Muscle of back (tissue), 11 donors: Measurements from ENCODE around the gene MKNK2. TPM values are rescaled to one million over a fixed set of nuclear protein-coding genes. Genes with fewer than 3 reads are reported as not detected.

ENCODE experiments used
- DNase-seq, 3 donors: peaks; one replicate each; pipeline versions ENCODE4 v3.0.0 to v3.0.0-alpha.2; 2013
- polyA plus RNA-seq, 10 donors: library from polyadenylated mRNA; unstranded; fragments of 120-200 nt; gene quantifications; one replicate each; pipeline ENCODE4 v1.2.1, GENCODE V29; 2013; ENCODE audit not compliant: insufficient read length in 10 of 10

Gene MKNK2
- polyA plus RNA-seq, 10 donors: 59.6 to 92.7 (median 76.8) TPM

DNA sequence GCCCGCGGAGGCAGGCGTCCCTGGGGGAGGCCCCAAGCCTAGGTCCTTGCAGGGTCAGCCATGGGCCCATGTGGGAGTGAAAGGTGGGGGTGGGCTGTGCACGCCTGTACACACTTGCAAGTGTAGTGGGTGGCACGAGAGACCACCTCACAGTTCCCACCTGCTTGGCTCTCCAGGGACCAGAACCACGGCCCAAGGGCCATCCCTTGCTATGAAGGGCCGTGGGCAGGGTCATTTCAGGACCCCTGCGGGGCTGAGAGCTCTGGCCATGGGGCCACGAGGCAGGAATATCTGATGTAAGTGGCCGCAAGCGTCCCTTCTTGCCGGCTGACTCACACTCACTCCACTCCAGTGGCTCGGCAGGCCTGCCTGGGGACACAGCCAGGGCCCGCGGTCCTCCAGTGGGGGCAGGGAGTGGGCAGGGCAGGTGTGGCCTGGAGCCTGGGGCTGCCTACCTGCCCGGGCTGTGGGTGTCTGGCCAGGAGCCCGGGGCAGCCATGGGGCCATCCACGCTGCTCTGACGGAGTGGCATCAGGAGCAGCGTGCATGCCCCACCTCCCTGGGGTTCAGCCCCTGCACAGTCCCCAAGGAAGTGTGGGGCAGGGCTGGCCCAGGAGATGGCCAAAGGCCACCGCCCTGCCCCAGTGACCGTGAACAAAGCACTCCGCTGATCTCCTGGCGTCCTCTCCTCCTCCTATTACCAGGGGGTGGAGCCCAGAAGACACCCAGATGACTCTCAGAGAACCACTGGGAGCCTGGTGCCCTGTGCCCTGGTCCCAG is 8.6 kb upstream of the MKNK2 start:
- peak in 1 of 3 donors; percentile 53 for DNase-seq

DNA sequence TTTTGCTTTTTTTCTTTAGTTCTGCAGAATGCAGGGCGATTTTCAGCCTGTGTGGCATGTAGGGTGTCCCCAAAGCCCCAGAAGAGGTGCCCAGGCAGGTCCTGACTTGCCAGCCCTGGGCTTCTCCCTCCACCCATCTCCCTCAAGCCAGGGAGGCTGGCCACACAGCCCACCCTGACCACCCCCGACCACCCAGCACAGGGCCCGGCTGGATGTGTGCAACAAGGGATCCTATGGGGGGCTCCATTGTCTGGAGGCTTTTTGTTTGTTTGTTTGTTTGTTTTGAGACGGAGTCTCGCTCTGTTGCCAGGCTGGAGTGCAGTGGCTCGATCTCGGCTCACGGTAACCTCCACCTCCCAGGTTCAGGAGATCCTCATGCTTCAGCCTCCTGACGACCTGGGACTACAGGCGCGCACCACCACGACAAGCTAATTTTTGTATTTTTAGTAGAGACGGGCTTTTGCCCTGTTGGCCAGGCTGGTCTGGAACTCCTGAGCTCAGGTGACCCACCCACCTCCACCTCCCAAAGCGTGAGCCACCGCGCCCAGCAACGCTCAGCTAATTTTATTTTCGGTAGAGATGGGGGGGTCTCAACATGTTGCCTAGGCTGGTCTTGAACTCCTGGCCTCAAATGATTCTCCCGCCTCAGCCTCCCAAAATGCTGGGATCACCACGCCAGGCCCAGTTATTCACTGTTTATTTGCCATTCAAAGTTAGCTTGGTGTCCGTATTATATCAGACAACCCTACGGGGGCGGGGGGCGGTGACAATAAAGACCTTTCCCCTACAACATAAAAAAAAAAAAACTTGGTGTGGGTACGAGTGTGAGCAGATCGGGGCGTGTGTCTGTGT is 7.8 kb upstream of the MKNK2 start:
- DNase-seq: no peak

GRCh38 chr19:2057484-2058469 is 6.7 kb upstream of the MKNK2 start:
- no peak for DNase-seq

GRCh38 chr19:2056837-2057192 is 5.8 kb upstream of the MKNK2 start:
- peak in 1 of 3 donors; percentile 51 for DNase-seq

DNA sequence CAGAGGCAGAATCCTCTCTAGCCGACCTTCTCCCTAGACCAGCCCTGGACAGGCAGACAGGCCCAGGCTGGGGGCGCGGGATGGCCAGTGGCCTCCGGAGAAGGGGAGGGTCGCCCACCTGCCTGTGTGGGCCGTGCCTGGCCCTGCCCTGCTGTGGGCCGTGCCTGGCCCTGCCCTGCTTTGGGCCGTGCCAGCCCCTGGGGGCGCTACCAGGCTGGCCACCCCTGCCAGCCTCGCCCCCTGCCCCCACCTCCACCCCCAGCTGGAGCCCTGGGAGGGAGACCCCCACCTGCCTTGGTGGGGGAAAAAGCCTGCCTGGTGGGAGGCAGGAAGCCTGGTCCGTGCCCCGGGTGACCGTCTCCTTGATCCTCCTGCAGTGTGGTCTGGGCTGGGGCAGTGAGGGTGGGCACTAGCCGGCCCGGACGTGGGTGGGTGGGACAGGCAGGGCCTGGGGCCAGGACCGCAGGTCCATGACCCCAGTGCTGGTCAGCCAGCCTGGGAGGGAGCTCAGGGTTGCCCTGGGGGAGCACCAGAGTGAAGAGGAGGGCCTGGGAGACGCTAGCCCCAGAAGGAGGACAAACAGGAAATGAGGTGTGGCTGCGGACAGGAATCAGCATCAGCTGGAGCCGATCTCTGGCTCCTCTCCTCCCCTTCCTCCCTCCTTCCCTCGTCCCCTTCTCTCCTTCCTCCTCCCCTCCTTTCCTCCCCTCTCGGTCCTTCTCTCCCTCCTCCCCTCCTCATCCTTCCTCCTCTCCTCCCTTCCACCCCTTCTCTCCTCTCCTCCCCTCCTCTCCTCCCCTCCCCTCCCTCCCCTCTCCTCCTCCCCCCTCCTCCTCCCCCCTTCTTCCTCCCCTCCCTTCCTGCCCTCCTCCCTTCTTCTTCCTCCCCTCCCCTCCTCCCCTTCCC is 5.1 kb upstream of the MKNK2 start:
- DNase-seq: peak; percentile 66 to 91 (median 85)

DNA sequence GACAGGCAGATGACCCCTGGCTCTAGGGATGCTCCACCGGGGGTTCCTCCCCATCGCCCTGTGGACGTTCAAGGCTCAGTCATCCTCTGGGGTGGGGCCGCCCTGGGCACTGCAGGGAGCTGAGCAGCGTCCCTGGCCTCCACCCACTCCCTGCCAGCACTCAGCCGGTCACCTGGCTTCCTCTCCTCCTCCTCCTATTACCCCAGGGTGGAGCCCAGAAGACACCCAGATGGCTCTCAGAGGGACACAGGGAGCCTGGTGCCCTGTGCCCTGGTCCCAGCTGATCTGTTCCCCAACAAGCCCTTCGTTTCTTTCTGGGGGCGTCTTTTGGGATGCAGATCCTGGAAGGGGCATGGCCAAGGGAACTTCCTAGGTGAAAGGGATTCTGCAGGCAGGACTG is 3.7 kb upstream of the MKNK2 start:
- no peak for DNase-seq

DNA sequence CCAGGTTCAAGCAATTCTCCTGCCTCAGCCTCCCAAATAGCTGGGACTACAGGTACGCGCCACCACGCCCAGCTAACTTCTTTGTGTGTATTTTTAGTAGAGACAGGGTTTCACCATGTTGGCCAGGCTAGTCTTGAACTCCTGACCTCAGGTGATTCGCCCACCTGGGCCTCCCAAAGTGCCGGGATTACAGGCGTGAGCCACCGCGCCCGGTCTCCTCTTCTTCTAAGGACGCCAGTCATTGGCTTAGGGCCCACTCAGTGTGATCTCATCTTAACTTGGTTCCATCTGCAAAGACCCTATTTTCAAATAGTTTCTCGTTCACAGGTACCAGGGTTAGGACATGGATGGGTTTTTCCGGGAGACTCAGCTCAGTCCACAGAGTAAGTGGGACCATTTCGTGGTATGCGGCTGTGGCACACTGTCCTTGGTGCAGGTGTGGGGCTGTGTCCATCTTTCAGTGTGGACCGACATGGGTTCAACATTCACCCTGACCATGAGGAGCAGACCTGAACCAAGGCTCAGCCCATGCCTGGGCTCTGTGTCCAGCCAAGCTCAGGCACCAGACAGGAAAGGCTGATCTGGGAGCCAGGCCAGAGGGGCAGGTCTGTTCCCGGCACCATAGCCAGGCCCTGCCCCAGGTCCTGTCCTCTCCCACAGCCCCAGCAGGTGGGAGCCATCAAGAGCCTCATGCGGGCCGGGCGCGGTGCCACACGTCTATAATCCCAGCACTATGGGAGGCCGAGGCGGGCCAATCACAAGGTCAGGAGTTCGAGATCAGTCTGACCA is 2.8 kb upstream of the MKNK2 start:
- no peak for DNase-seq

- DNase-seq: peak in 1 of 3 donors; percentile 67
Measured at GRCh38 chr19:2051773-2052704, 995 bp upstream of the MKNK2 start.

GRCh38 chr19:2050349-2050990 is 574 bp downstream of the MKNK2 start:
- no peak for DNase-seq

- DNase-seq: peak in 2 of 3 donors; percentile 68 to 83
Measured at GRCh38 chr19:2049741-2050348, 1.2 kb downstream of the MKNK2 start.

DNA sequence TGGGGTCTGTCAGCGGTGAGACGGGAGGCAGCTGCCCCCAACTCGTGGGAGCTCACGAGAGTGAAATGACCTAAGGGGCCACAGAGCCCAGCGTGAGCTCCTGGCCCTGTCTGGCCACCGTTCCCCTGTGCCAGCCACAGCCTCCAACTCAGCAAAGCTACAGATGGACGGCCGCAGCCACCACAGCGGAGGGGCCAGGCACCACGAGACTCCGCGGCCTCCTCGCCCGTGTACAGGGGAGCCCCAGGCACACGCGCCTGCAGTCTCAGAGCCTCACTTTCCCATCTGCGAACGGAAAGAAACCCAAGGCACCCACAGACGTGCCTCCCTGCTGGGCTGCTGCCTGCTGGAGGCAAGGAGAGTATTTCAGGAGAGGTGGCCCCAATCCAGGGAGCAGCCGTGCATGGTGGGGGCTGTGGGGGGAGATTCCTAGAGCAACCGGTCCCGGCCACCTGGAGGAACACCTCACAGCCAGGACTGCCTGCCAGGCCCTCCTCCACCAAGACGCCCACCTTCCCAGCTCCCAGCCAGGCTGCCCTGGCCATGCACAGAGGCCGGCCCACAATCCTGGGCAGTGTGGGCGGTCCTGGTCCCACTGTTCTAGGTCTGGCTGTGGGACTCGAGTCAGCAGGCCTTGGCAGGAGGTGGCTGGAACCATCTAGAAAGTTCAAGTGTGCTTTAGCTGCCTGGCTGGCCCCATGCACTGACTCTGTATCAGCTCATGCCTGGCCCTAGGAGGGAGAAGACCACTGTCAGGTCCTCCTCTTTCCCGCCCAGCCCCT is 1.9 kb downstream of the MKNK2 start:
- no peak for DNase-seq

DNA sequence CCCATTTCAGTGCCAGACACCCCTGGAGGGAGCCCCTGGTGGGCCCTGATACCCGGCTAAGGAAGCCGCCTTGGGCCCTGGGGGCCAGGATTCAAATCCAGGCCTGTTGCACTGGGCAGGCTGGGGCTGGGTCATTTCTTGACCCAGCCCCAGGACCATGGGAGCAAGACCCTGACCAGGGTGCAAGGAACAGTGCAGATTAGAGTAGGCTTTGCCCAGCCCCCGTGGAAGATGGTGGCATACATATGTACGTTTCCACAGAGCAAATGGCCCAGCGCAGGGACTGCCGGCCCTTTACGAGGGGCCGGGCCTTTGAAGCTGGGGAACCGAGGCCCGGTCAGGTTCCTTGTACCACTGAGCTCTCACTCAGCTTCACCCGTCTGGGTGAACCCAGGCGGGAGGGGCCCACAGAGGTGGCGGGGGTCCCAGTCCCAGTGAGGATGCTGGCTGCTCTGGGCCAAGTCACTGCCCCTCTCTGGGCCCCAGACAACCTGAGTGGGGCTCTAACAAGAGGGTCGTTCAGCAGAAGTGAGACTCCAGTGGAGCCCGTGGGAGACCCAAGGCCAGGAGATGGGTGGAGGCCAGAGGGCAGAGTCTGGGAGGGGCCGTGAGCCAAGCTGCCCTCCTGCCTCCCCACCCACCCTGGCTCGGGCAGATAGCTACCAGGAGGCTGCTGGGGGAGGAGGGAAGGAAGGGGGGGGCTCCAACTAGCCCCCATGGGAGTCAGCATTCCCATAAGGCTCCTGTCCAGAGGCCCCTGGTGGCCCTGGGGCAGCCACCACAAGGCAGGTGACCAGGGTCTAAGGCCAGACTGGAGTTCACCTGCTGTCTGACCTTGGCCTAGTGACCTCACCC is 2.7 kb downstream of the MKNK2 start:
- no peak for DNase-seq

- DNase-seq: no peak
Measured at GRCh38 chr19:2047449-2048103, 3.5 kb downstream of the MKNK2 start.

GRCh38 chr19:2047076-2047448 is 4.0 kb downstream of the MKNK2 start:
- DNase-seq: no peak
